WTC11 (cell line): ENCODE measurements around the gene PLSCR4. TPM values are rescaled to one million over a fixed set of nuclear protein-coding genes. Genes with fewer than 3 reads are reported as not detected.

Experiments used
- ATAC-seq: fragments of 200-7000 bp; cut with Tn5 transposase; 2 replicates; pipeline ENCODE4 v1.10.0; 2021; ENCODE audit warnings: mild to moderate bottlenecking, moderate library complexity
- CTCF ChIA-PET: fragments of 300-600 bp; sonication (Branson Sonifier 250); formaldehyde crosslinking; loops from one replicate; lab custom pipeline; 2021; ENCODE audit warnings: antibody characterized with exemption; lab: Charles Lee
- POLR2A ChIA-PET: fragments of 350-600 bp; sonication (Branson Sonifier 250); formaldehyde crosslinking; loops from one replicate; lab custom pipeline; 2021; ENCODE audit warnings: antibody characterized with exemption; lab: Charles Lee
- DNase-seq: peaks from one replicate; pipeline ENCODE4 v3.0.0; 2021; ENCODE audit warnings: low spot score
- H3K27ac Mint-ChIP-seq: 2 replicates; pipeline ENCODE4 v1.8.0; 2021; ENCODE audit warnings: mixed read lengths
- H3K27me3 Mint-ChIP-seq: 2 replicates; pipeline ENCODE4 v1.8.0; 2021; ENCODE audit warnings: low read depth, mild to moderate bottlenecking, moderate library complexity, mixed read lengths
- H3K36me3 Mint-ChIP-seq: 2 replicates; pipeline ENCODE4 v1.8.0; 2021; ENCODE audit warnings: mixed read lengths
- H3K4me1 Mint-ChIP-seq: 2 replicates; pipeline ENCODE4 v1.8.0; 2022; ENCODE audit warnings: mixed read lengths
- H3K4me3 Mint-ChIP-seq: 2 replicates; pipeline ENCODE4 v1.8.0; 2021; ENCODE audit warnings: mild to moderate bottlenecking, moderate library complexity, mixed read lengths
- H3K9me3 Mint-ChIP-seq: 2 replicates; pipeline ENCODE4 v1.8.0; 2021; ENCODE audit warnings: mixed read lengths
- CTCF ChIP-seq: fragments of 200-600 bp; IDR thresholded peaks from 2 replicates; pipeline ENCODE4 v1.8.0; 2022; ENCODE audit warnings: antibody characterized with exemption
- GABPB1 ChIP-seq: sonication (generic); formaldehyde crosslinking; IDR thresholded peaks from 2 replicates; pipeline ENCODE4 v1.8.1; 2023; ENCODE audit warnings: mild to moderate bottlenecking, missing genetic modification reagents
- GTF2I ChIP-seq: fragments of 250-450 bp; sonication (Bioruptor Pico); conservative IDR thresholded peaks from 2 replicates; pipeline ENCODE4 v1.4.0; 2021; ENCODE audit warnings: mild to moderate bottlenecking
- NFATC4 ChIP-seq: fragments of 250-450 bp; sonication (Bioruptor Pico); IDR thresholded peaks from 2 replicates; pipeline ENCODE4 v1.9.0; 2021; ENCODE audit warnings: mild to moderate bottlenecking
- NFYB ChIP-seq: sonication (generic); formaldehyde crosslinking; conservative IDR thresholded peaks from 2 replicates; pipeline ENCODE4 v1.8.0; 2022; ENCODE audit warnings: low read depth, missing genetic modification reagents
- SMAD3 ChIP-seq: sonication (generic); formaldehyde crosslinking; IDR thresholded peaks from 2 replicates; pipeline ENCODE4 v1.8.0; 2022; ENCODE audit warnings: missing genetic modification reagents, mild to moderate bottlenecking, borderline replicate concordance
- STAT6 ChIP-seq: sonication (generic); formaldehyde crosslinking; conservative IDR thresholded peaks from 2 replicates; pipeline ENCODE4 v1.8.1; 2023; ENCODE audit warnings: mild to moderate bottlenecking, low read depth, missing genetic modification reagents, moderate library complexity
- TEAD4 ChIP-seq: sonication (generic); formaldehyde crosslinking; IDR thresholded peaks from 2 replicates; pipeline ENCODE4 v1.8.0; 2022; ENCODE audit warnings: mild to moderate bottlenecking, missing genetic modification reagents
- ZBTB43 ChIP-seq: sonication (generic); formaldehyde crosslinking; IDR thresholded peaks from 2 replicates; pipeline ENCODE4 v1.8.1; 2023; ENCODE audit warnings: mild to moderate bottlenecking, missing genetic modification reagents
- ZNF121 ChIP-seq: sonication (generic); formaldehyde crosslinking; IDR thresholded peaks from 2 replicates; pipeline ENCODE4 v1.8.0; 2023; ENCODE audit warnings: missing genetic modification reagents
- ZNF219 ChIP-seq: sonication (generic); formaldehyde crosslinking; IDR thresholded peaks from 2 replicates; pipeline ENCODE4 v1.8.0; 2023; ENCODE audit warnings: missing genetic modification reagents, mild to moderate bottlenecking, borderline replicate concordance
- ZNF263 ChIP-seq: sonication (generic); formaldehyde crosslinking; IDR thresholded peaks from 2 replicates; pipeline ENCODE4 v1.8.1; 2022; ENCODE audit warnings: low read depth, mild to moderate bottlenecking, moderate library complexity, missing genetic modification reagents
- ZNF281 ChIP-seq: sonication (generic); formaldehyde crosslinking; IDR thresholded peaks from 2 replicates; pipeline ENCODE4 v1.8.0; 2023; ENCODE audit warnings: mild to moderate bottlenecking, missing genetic modification reagents
- ZNF671 ChIP-seq: fragments of 250-450 bp; sonication (Bioruptor Pico); IDR thresholded peaks from 2 replicates; pipeline ENCODE4 v1.8.0; 2021; ENCODE audit warnings: mild to moderate bottlenecking
- total RNA-seq: library from RNA; stranded (reverse); gene quantifications from 3 replicates; pipeline ENCODE4 v1.2.3, GENCODE V29; 2021

Gene PLSCR4
- total RNA-seq, 1 experiment from 2014 or later = 3.5 TPM

- TF ChIP-seq STAT6 (CRISPR knock-in tag) = no peak
- TF ChIP-seq TEAD4 = no peak
- no peak for TF ChIP-seq CTCF
Observed at GRCh38 chr3:146203776-146204175, 47.1 kb downstream of the PLSCR4 start (continued).

- ATAC-seq (no peak), DNase-seq (no peak)
- CTCF ChIA-PET = interaction anchor here (0.8 to 1.2 kb wide), 2 partner anchors 11 to 135 kb away, joined by 3 read pairs; no protein-coding TSS in a partner anchor
- Mint-ChIP-seq H3K4me1 (peaks cover 17% of the 10 kb centered on the region), H3K27me3 (no peaks in the 10 kb centered on the region), H3K4me3 (no peak overlapping the region), H3K27ac (no peak overlapping the region), H3K9me3 (no peaks in the 10 kb centered on the region), H3K36me3 (no peaks in the 10 kb centered on the region)
- POLR2A ChIA-PET = interaction anchor here (0.5 kb wide), 1 partner anchor 161 kb away, joined by 7 read pairs; no protein-coding TSS in a partner anchor
- TF ChIP-seq ZNF219 (CRISPR knock-in tag) = no peak
- no peak for TF ChIP-seq ZNF263 (CRISPR knock-in tag)
- no peak for TF ChIP-seq ZNF121 (CRISPR knock-in tag)
- TF ChIP-seq SMAD3 (CRISPR knock-in tag) = no peak
- no peak for TF ChIP-seq GABPB1 (CRISPR knock-in tag)
- TF ChIP-seq ZNF671 (CRISPR knock-in tag) = no peak
- TF ChIP-seq STAT6 (CRISPR knock-in tag) = no peak
- TF ChIP-seq ZBTB43 = no peak
- TF ChIP-seq GTF2I = no peak
- no peak for TF ChIP-seq ZNF281 (CRISPR knock-in tag)
- TF ChIP-seq NFYB = no peak
- no peak for TF ChIP-seq NFATC4 (CRISPR knock-in tag)
Observed at GRCh38 chr3:146200461-146201220, 50.3 kb downstream of the PLSCR4 start.
